PC-3 (cell line): ENCODE measurements around the gene SLC25A51. TPM values are rescaled to one million over a fixed set of nuclear protein-coding genes. Genes with fewer than 3 reads are reported as not detected.

Experiments
- ATAC-seq: fragments of 200-7000 bp; cut with Tn5 transposase; 2 replicates; pipeline ENCODE4 v1.9.1; 2020; ENCODE audit warnings: mild to moderate bottlenecking, moderate library complexity
- BruUV-seq: library from RNA; stranded (reverse); fragments of 400-500 nt; replicated peaks from 2 replicates; lab custom pipeline; 2021; lab: Mats Ljungman, UMichigan
- CTCF ChIA-PET: fragments of 300-600 bp; sonication (Branson Sonifier 250); formaldehyde crosslinking; loops from one replicate; lab custom pipeline; 2022; ENCODE audit warnings: antibody characterized with exemption; lab: Charles Lee
- POLR2A ChIA-PET: fragments of 300-600 bp; sonication (Branson Sonifier 250); formaldehyde crosslinking; loops from one replicate; lab custom pipeline; 2022; ENCODE audit warnings: antibody characterized with exemption; ENCODE audit not compliant: unreplicated experiment; lab: Charles Lee
- DNase-seq: peaks from one replicate; pipeline ENCODE4 v3.0.0-alpha.2; 2015
- H2AFZ ChIP-seq: fragments of 300-600 bp; sonication (generic); 2 replicates; pipeline ENCODE4 v1.6.0; 2016; ENCODE audit warnings: antibody characterized with exemption, low read length
- H3F3A ChIP-seq: fragments of 300-600 bp; sonication (generic); one replicate; pipeline ENCODE4 v1.6.0; 2017; ENCODE audit warnings: antibody characterized with exemption, low read length, control low read depth, mild to moderate bottlenecking; ENCODE audit not compliant: unreplicated experiment
- H3K27ac ChIP-seq: fragments of 300-600 bp; sonication (generic); 2 replicates; pipeline ENCODE4 v1.5.1; 2016; ENCODE audit warnings: mild to moderate bottlenecking, low read length
- H3K27me3 ChIP-seq: fragments of 300-600 bp; sonication (generic); 2 replicates; pipeline ENCODE4 v1.6.1; 2016; ENCODE audit warnings: low read length, mixed read lengths
- H3K36me3 ChIP-seq: fragments of 300-600 bp; sonication (generic); 2 replicates; pipeline ENCODE4 v1.6.1; 2016; ENCODE audit warnings: low read depth, mixed run types, low read length, mixed read lengths
- H3K4me1 ChIP-seq: fragments of 300-600 bp; sonication (generic); 2 replicates; pipeline ENCODE4 v1.5.1; 2016; ENCODE audit warnings: low read length; ENCODE audit not compliant: insufficient read depth
- H3K4me2 ChIP-seq: fragments of 300-600 bp; sonication (generic); 2 replicates; pipeline ENCODE4 v1.6.0; 2016; ENCODE audit warnings: low read length
- H3K4me3 ChIP-seq: fragments of 300-600 bp; sonication (generic); 2 replicates; pipeline ENCODE4 v1.5.1; 2016; ENCODE audit warnings: mild to moderate bottlenecking, low read length, mixed read lengths
- H3K79me2 ChIP-seq: fragments of 300-600 bp; sonication (generic); 2 replicates; pipeline ENCODE4 v1.6.1; 2017; ENCODE audit warnings: low read length, mixed read lengths
- H3K9ac ChIP-seq: fragments of 300-600 bp; sonication (generic); 2 replicates; pipeline ENCODE4 v1.6.0; 2016; ENCODE audit warnings: mild to moderate bottlenecking, low read length
- H3K9me2 ChIP-seq: fragments of 300-600 bp; sonication (generic); replicated peaks from 2 replicates; pipeline ENCODE4 v1.6.1; 2016; ENCODE audit warnings: mixed run types, low read length, mixed read lengths
- H3K9me3 ChIP-seq: fragments of 300-600 bp; sonication (generic); 2 replicates; pipeline ENCODE4 v1.6.1; 2016; ENCODE audit warnings: low read length, mixed read lengths
- H4K20me1 ChIP-seq: fragments of 300-600 bp; sonication (generic); 2 replicates; pipeline ENCODE4 v1.6.1; 2016; ENCODE audit warnings: low read length, mixed read lengths
- CTCF ChIP-seq: fragments of 300-600 bp; sonication (generic); conservative IDR thresholded peaks from 2 replicates; pipeline ENCODE4 v1.5.1; 2017; ENCODE audit warnings: antibody characterized with exemption, low read depth, mild to moderate bottlenecking, low read length
- EZH2 ChIP-seq: fragments of 300-600 bp; sonication (generic); IDR thresholded peaks from one replicate; pipeline ENCODE4 v1.6.1; 2017; ENCODE audit warnings: antibody characterized with exemption, mild to moderate bottlenecking, low read length; ENCODE audit not compliant: unreplicated experiment
- EZH2phosphoT487 ChIP-seq: fragments of 300-600 bp; sonication (generic); IDR thresholded peaks from 2 replicates; pipeline ENCODE4 v1.6.1; 2018; ENCODE audit warnings: mild to moderate bottlenecking, antibody characterized with exemption, low read length, borderline replicate concordance
- intact Hi-C: fragments of 100-400 bp; cut with micrococcal nuclease; formaldehyde crosslinking; loops from 2 replicates; pipeline ENCODE4 v1.9.0; 2023
- total RNA-seq: library from RNA; depleted of rRNA; stranded (reverse); fragments of >200 nt; gene quantifications from 2 replicates; pipeline ENCODE4 v1.2.3, GENCODE V29; 2014

The SLC25A51 gene
- total RNA-seq, 1 experiment from 2014 or later: 24.1 TPM

GRCh38 chr9:37922363-37923117 lies 18.6 kb upstream of the SLC25A51 start:
- H4K20me1 ChIP-seq: no peaks in the 10 kb centered on the region
- no peaks in the 10 kb centered on the region for H3K27me3 ChIP-seq
- ATAC-seq (no peak), DNase-seq (no peak)
- peaks cover 3% of the 10 kb centered on the region for H3K36me3 ChIP-seq
- TF ChIP-seq EZH2: no peak
- intact Hi-C loops: no loop called here
- BruUV-seq: no TSS peak
- CTCF ChIA-PET: no interaction called here
- H3K4me2 ChIP-seq: no peak overlapping the region
- H3K4me3 ChIP-seq: no peak overlapping the region
- peaks cover 14% of the 10 kb centered on the region for H3K4me1 ChIP-seq
- H3K9me3 ChIP-seq: no peaks in the 10 kb centered on the region
- no peak overlapping the region for H3K9ac ChIP-seq
- no peaks in the 10 kb centered on the region for H3F3A ChIP-seq
- H3K9me2 ChIP-seq: no peaks in the 10 kb centered on the region
- POLR2A ChIA-PET: no interaction called here
- no peak overlapping the region for H2AFZ ChIP-seq
- peaks cover 11% of the 10 kb centered on the region; the same call in 1 of the 2 replicates for H3K79me2 ChIP-seq
- no peak overlapping the region for H3K27ac ChIP-seq

- CTCF ChIA-PET: no interaction called here
- Histone ChIP-seq H3K4me2 (no peak overlapping the region), H2AFZ (no peak overlapping the region), H3K36me3 (peaks cover 3% of the 10 kb centered on the region; the same call in 1 of the 2 replicates), H3K79me2 (0 out of 2 replicates have a peak, but pooled peaks cover 3% of the 10 kb centered on the region), H3K4me3 (no peak overlapping the region), H3F3A (no peaks in the 10 kb centered on the region), H3K9ac (no peak overlapping the region), H4K20me1 (no peaks in the 10 kb centered on the region), H3K9me2 (no peaks in the 10 kb centered on the region), H3K27me3 (no peaks in the 10 kb centered on the region), H3K9me3 (no peaks in the 10 kb centered on the region), H3K4me1 (peaks cover 7% of the 10 kb centered on the region), H3K27ac (no peak overlapping the region)
- no peak for TF ChIP-seq EZH2
- TF ChIP-seq EZH2phosphoT487: no peak
- no peak for TF ChIP-seq CTCF
- DNase-seq (no peak), ATAC-seq (no peak)
- BruUV-seq: no TSS peak
- POLR2A ChIA-PET: no interaction called here
- intact Hi-C loops: no loop called here
Observed at GRCh38 chr9:37921546-37922300, 17.8 kb upstream of the SLC25A51 start.

- Histone ChIP-seq H3K27me3 (no peaks in the 10 kb centered on the region), H3K79me2 (no peaks in the 10 kb centered on the region), H3K9me3 (no peaks in the 10 kb centered on the region), H3K4me1 (peaks cover under 1% of the 10 kb centered on the region; the same call in 1 of the 2 replicates), H3F3A (no peaks in the 10 kb centered on the region), H3K9ac (no peak overlapping the region), H3K27ac (no peak overlapping the region), H3K36me3 (peaks cover 3% of the 10 kb centered on the region; the same call in 1 of the 2 replicates), H4K20me1 (no peaks in the 10 kb centered on the region), H3K9me2 (no peaks in the 10 kb centered on the region), H3K4me2 (no peak overlapping the region), H3K4me3 (no peak overlapping the region), H2AFZ (no peak overlapping the region)
- no peak for TF ChIP-seq EZH2phosphoT487
- no peak for TF ChIP-seq CTCF
- TF ChIP-seq EZH2: no peak
- BruUV-seq: no TSS peak
- DNase-seq (no peak), ATAC-seq (no peak)
- POLR2A ChIA-PET: no interaction called here
- intact Hi-C loops: no loop called here
- CTCF ChIA-PET: no interaction called here
Observed at GRCh38 chr9:37921168-37921510, 17.2 kb upstream of the SLC25A51 start.
